Hematopoietic multipotent progenitor cell treated with erythropoietin and hydrocortisone succinate and interleukin-3 and kit ligand, for 8 days (in vitro differentiated cells): ENCODE results near the gene UHRF2.
A peak's percentile ranks its signal among the peaks of the same experiment; 100 is the strongest.
"Not testable (repeated sequence)": the region's sequence is repeated elsewhere in the genome, so short reads cannot be mapped to it uniquely, and the experiment has no call there.

ENCODE experiments used
- DNase-seq: peaks from one replicate; pipeline ENCODE4 v3.0.0-alpha.2; 2015

UHRF2 gene

GRCh38 chr9:6412487-6413364 is at the start of gene UHRF2:
Gene UHRF2, plus strand, starts transcription at chr9:6413199. Its CDS starts 292 bp downstream, at chr9:6413491.
- DNase-seq = peak; percentile 99

- no peak for DNase-seq
Measured at GRCh38 chr9:6367128-6367890, 45.7 kb upstream of the UHRF2 start.

GRCh38 chr9:6368831-6369230 is 44.2 kb upstream of the UHRF2 start:
- no peak for DNase-seq

GRCh38 chr9:6381477-6382012 is 31.5 kb upstream of the UHRF2 start:
- DNase-seq = not testable (repeated sequence)

- no peak for DNase-seq
Measured at GRCh38 chr9:6382681-6383080, 30.3 kb upstream of the UHRF2 start.

GRCh38 chr9:6383551-6384225 is 29.3 kb upstream of the UHRF2 start:
- no peak for DNase-seq

- no peak for DNase-seq
Measured at GRCh38 chr9:6384732-6385131, 28.3 kb upstream of the UHRF2 start.

GRCh38 chr9:6399071-6399470 is 13.9 kb upstream of the UHRF2 start:
- no peak for DNase-seq

GRCh38 chr9:6405371-6405770 is 7.6 kb upstream of the UHRF2 start:
- DNase-seq = no peak

- no peak for DNase-seq
Measured at GRCh38 chr9:6407778-6408177, 5.2 kb upstream of the UHRF2 start.

- no peak for DNase-seq
Measured at GRCh38 chr9:6408320-6408719, 4.7 kb upstream of the UHRF2 start.

- no peak for DNase-seq
Measured at GRCh38 chr9:6409811-6410210, 3.2 kb upstream of the UHRF2 start.

- DNase-seq = no peak
Measured at GRCh38 chr9:6410633-6411032, 2.4 kb upstream of the UHRF2 start.

- peak; percentile 30 for DNase-seq
Measured at GRCh38 chr9:6413365-6414246, 607 bp downstream of the UHRF2 start.

GRCh38 chr9:6414247-6414641 is 1.2 kb downstream of the UHRF2 start:
- peak; percentile 28 for DNase-seq

- DNase-seq = peak; percentile 56
Measured at GRCh38 chr9:6415266-6415665, 2.3 kb downstream of the UHRF2 start.

GRCh38 chr9:6417186-6417585 is 4.2 kb downstream of the UHRF2 start:
- DNase-seq = no peak

- no peak for DNase-seq
Measured at GRCh38 chr9:6418764-6419163, 5.8 kb downstream of the UHRF2 start.

- no peak for DNase-seq
Measured at GRCh38 chr9:6424940-6425339, 11.9 kb downstream of the UHRF2 start.

- no peak for DNase-seq
Measured at GRCh38 chr9:6426117-6426516, 13.1 kb downstream of the UHRF2 start.

- no peak for DNase-seq
Measured at GRCh38 chr9:6428940-6429889, 16.2 kb downstream of the UHRF2 start.
